ENCODE results near the gene CTIF.
"Not testable (repeated sequence)": the region's sequence is repeated elsewhere in the genome, so short reads cannot be mapped to it uniquely, and the experiment has no call there.

CTIF gene

DNA sequence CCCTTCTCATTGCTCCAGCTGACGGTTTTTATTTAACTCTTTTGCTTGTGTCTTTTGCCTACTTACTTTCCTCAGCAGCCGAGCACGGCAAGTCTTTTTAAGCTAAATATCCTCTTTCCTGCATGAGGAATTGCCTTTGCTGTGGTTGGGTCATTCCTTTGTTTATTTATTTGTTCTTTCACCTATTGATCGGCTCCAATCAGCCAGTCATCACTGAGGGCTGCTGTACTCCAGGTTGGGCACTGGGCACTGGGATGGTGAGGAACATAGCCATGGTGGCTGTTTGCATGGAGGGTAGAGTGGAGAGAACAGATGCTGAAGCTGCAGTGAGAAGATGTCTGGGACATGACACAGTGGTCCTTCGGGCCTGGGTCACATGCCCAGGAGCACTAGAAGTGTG, 105.2 kb downstream of the CTIF start:
- Histone ChIP-seq H3K4me3 (ENCODE audit: low read depth, low read length) (no peak overlapping the region), H3K27ac (no peak overlapping the region), H3K36me3 (replicated peaks) (peaks cover under 1% of the 10 kb centered on the region), H3K27me3 (replicated peaks) (no peaks in the 10 kb centered on the region)
- in situ Hi-C loops (cut with HindIII; ENCODE audit: low pct_ligation_motif_present, low sequenced_read_pairs), result no loop called here
- TF ChIP-seq, protein P1, sequence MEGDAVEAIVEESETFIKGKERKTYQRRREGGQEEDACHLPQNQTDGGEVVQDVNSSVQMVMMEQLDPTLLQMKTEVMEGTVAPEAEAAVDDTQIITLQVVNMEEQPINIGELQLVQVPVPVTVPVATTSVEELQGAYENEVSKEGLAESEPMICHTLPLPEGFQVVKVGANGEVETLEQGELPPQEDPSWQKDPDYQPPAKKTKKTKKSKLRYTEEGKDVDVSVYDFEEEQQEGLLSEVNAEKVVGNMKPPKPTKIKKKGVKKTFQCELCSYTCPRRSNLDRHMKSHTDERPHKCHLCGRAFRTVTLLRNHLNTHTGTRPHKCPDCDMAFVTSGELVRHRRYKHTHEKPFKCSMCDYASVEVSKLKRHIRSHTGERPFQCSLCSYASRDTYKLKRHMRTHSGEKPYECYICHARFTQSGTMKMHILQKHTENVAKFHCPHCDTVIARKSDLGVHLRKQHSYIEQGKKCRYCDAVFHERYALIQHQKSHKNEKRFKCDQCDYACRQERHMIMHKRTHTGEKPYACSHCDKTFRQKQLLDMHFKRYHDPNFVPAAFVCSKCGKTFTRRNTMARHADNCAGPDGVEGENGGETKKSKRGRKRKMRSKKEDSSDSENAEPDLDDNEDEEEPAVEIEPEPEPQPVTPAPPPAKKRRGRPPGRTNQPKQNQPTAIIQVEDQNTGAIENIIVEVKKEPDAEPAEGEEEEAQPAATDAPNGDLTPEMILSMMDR (IDR thresholded peaks at IDR 0.05; ENCODE audit: low read depth, low read length, missing control alignments), result no peak
- no peak for DNase-seq

- H3K4me3 ChIP-seq (ENCODE audit: low read depth, low read length), result no peak overlapping the region
- H3K36me3 ChIP-seq (replicated peaks), result peaks cover 3% of the 10 kb centered on the region
- DNase-seq, result peak; percentile 19
- in situ Hi-C loops (cut with HindIII; ENCODE audit: low pct_ligation_motif_present, low sequenced_read_pairs), result no loop called here
- H3K27me3 ChIP-seq (replicated peaks), result no peaks in the 10 kb centered on the region
- TF ChIP-seq, protein P1 (IDR thresholded peaks at IDR 0.05; ENCODE audit: low read depth, low read length, missing control alignments), result no peak
- H3K27ac ChIP-seq, result no peak overlapping the region
Measured at GRCh38 chr18:48645427-48646002, 106.7 kb downstream of the CTIF start.

GRCh38 chr18:48646976-48647375, 108.1 kb downstream of the CTIF start:
- H3K4me3 ChIP-seq (ENCODE audit: low read depth, low read length), result no peak overlapping the region
- in situ Hi-C loops (cut with HindIII; ENCODE audit: low pct_ligation_motif_present, low sequenced_read_pairs), result no loop called here
- no peak for DNase-seq
- no peak overlapping the region for H3K27ac ChIP-seq
- H3K27me3 ChIP-seq (replicated peaks), result no peaks in the 10 kb centered on the region
- H3K36me3 ChIP-seq (replicated peaks), result peaks cover 3% of the 10 kb centered on the region
- TF ChIP-seq, protein P1 (IDR thresholded peaks at IDR 0.05; ENCODE audit: low read depth, low read length, missing control alignments), result no peak

DNA sequence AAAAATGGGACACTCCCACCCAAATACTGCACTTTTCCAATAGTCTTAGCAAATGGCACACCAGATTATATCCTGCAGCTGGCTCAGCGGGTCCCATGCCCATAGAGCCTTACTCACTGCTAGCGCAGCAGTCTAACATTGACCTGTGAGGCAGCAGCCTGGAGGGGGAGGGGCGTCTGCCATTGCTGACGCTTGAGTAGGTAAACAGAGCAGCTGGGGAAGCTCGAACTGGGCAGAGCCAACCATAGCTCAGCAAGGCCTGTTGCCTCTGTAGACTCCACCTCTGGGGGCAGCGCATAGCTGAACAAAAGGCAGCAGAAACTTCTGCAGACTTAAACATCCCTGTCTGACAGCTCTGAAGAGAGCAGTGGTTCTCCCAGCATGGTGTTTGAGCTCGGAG, 110.4 kb downstream of the CTIF start:
- TF ChIP-seq, protein P1 (IDR thresholded peaks at IDR 0.05; ENCODE audit: low read depth, low read length, missing control alignments), result no peak
- Histone ChIP-seq H3K36me3 (replicated peaks) (peaks cover 3% of the 10 kb centered on the region), H3K4me3 (ENCODE audit: low read depth, low read length) (no peak overlapping the region), H3K27me3 (replicated peaks) (no peaks in the 10 kb centered on the region), H3K27ac (no peak overlapping the region)
- DNase-seq, result no peak
- in situ Hi-C loops (cut with HindIII; ENCODE audit: low pct_ligation_motif_present, low sequenced_read_pairs), result no loop called here

DNA sequence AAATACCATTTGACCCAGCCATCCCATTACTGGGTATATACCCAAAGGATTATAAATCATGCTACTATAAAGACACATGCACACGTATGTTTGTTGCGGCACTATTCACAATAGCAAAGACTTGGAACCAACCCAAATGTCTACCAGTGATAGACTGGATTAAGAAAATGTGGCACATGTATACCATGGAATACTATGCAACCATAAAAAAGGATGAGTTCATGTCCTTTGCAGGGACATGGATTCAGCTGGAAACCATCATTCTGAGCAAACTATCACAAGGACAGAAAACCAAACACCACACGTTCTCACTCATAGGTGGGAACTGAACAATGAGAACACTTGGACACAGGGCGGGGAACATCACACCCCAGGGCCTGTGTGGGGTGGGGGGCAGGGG, 115.8 kb downstream of the CTIF start:
- H3K4me3 ChIP-seq (ENCODE audit: low read depth, low read length); H3K36me3 ChIP-seq (replicated peaks); DNase-seq; H3K27ac ChIP-seq; H3K27me3 ChIP-seq (replicated peaks); in situ Hi-C loops (cut with HindIII; ENCODE audit: low pct_ligation_motif_present, low sequenced_read_pairs): not testable (repeated sequence)

GRCh38 chr18:48655508-48655907, 116.7 kb downstream of the CTIF start:
- no peak for DNase-seq
- in situ Hi-C loops (cut with HindIII; ENCODE audit: low pct_ligation_motif_present, low sequenced_read_pairs), result no loop called here

More at GRCh38 chr18:48655508-48655907, 116.7 kb downstream of the CTIF start:
- no peaks in the 10 kb centered on the region for H3K36me3 ChIP-seq (replicated peaks)
- TF ChIP-seq, protein P1 (IDR thresholded peaks at IDR 0.05; ENCODE audit: low read depth, low read length, missing control alignments), result no peak
- no peak overlapping the region for H3K27ac ChIP-seq
- no peaks in the 10 kb centered on the region for H3K27me3 ChIP-seq (replicated peaks)
- H3K4me3 ChIP-seq (ENCODE audit: low read depth, low read length), result no peak overlapping the region

All from brain microvascular endothelial cell (primary cell).